22Rv1 (cell line): ENCODE measurements around the gene RPN1.

Experiments used
- H3K27ac ChIP-seq: fragments of 450-650 bp; 2 replicates; pipeline ENCODE4 v1.5.1; 2017
- ZFX ChIP-seq: fragments of 450-650 bp; IDR thresholded peaks from 2 replicates; pipeline ENCODE4 v1.6.1; 2017; ENCODE audit warnings: antibody characterized with exemption, borderline replicate concordance
- TF ChIP-seq, protein P1 (sequence below): fragments of 450-650 bp; IDR thresholded peaks from 2 replicates; pipeline ENCODE4 v1.5.1; 2017; ENCODE audit warnings: mild to moderate bottlenecking

Gene RPN1

DNA sequence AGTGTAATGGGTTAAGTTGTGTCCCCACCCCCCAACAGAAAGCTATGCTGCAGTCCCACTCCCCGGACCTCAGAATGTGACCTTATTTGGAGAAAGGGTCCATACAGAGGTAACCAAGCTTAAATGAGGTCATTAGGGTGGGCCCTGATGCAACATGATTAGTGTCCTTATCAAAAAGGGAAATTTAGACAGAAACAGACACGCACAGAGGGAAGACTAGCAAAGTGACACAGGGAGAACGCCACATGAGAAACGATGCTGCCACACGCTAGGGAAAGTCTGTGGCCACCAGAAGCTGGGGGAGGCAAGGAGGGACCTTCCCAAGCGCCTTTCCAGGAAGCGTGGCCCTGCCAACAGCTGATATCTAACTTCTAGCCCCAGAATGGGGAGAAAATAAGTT, 65.4 kb downstream of the RPN1 start:
- no peak overlapping the region for H3K27ac ChIP-seq
- no peak for TF ChIP-seq ZFX
- TF ChIP-seq, protein P1, sequence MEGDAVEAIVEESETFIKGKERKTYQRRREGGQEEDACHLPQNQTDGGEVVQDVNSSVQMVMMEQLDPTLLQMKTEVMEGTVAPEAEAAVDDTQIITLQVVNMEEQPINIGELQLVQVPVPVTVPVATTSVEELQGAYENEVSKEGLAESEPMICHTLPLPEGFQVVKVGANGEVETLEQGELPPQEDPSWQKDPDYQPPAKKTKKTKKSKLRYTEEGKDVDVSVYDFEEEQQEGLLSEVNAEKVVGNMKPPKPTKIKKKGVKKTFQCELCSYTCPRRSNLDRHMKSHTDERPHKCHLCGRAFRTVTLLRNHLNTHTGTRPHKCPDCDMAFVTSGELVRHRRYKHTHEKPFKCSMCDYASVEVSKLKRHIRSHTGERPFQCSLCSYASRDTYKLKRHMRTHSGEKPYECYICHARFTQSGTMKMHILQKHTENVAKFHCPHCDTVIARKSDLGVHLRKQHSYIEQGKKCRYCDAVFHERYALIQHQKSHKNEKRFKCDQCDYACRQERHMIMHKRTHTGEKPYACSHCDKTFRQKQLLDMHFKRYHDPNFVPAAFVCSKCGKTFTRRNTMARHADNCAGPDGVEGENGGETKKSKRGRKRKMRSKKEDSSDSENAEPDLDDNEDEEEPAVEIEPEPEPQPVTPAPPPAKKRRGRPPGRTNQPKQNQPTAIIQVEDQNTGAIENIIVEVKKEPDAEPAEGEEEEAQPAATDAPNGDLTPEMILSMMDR: no peak

DNA sequence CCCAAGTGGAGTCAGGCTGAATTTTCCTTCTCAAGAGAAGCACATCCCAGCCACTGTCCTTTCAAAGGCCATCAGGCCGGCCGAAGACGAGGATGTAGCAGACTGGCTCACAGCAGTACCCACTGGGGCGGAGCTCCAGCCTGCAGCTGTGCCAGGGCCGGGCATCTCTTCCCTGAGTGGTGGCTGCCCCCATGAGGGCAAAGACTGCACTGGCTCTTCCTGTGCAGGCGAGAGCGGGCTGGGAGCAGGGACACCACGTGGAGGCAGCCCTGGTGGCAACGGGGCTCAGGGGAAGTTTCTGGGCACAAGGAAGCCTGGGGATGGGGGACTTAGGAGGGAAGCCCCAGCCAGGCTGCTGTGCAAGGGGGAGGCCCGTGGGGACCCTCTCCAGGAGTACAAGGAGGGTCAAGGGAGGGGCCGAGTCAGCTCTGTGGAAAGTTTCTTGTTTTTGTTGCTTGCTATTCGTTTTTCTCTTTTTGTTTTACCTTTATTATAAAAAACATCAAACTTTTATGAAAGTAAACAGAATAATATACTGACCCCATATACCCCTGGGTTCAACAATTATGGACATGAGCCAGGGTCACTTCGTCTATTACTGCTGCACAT, 66.1 kb downstream of the RPN1 start:
- no peak overlapping the region for H3K27ac ChIP-seq
- TF ChIP-seq, protein P1: peak; percentile 90
- TF ChIP-seq ZFX: no peak

DNA sequence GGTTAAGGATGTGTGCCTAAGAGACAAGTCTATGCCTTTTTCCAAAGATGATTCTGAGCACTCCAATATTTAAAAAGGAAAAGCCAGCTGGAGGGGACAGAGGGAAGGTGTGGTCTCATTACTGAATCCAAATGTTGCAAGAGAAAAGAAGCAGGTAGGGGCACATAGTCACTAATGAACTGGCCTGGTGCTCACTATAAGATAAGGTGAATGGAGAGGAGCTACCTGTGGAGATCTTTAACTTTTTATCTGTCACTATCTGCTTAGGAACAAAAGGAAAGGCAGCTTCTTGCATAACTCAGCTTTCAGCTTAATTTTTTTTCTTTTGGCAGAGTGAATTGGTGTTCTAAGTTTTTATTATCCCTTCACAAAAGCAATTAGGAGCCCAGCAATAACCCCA, 69.1 kb downstream of the RPN1 start:
- no peak overlapping the region for H3K27ac ChIP-seq
- TF ChIP-seq, protein P1: no peak
- TF ChIP-seq ZFX: no peak

DNA sequence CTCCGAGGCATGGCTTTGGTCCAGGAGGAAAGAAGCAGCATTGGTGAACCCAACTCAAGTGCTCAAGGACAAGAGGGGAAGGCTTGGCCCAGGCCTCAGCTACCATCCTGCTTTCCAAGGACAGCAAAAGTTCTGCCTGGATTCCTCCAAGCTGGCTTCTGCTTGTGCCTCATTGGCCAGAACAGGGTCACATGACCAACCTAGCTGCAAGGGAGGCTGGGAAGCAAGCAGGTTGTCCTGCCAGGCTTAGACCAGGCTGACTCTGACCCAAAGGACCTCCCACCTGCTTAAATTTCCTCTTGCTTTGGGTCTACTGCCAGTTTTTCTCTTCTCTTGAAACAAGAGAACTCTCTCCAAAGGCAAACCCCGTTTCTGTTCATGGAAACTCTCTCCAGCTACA, 70.7 kb downstream of the RPN1 start:
- no peak overlapping the region for H3K27ac ChIP-seq
- TF ChIP-seq ZFX: no peak
- TF ChIP-seq, protein P1: no peak

DNA sequence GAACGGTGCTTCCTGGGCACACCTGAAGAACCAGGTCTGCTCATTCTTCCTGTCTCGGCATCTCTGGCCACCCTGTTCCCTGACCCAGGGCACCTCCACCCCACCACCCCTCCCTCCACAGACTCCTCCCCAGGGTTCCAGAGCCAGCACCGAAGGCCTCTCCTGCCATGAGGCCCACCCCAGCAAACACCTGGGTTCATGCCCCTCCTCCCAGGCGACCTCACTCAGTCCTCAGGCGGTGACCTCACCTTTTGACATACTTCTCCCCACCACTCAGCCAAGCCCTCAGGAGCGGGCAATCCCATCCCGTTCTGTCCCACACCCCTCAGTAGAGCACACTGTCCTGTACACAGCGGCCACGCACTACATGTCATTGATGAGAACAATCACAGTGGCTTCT, 72.3 kb downstream of the RPN1 start:
- TF ChIP-seq, protein P1: no peak
- no peak overlapping the region for H3K27ac ChIP-seq

DNA sequence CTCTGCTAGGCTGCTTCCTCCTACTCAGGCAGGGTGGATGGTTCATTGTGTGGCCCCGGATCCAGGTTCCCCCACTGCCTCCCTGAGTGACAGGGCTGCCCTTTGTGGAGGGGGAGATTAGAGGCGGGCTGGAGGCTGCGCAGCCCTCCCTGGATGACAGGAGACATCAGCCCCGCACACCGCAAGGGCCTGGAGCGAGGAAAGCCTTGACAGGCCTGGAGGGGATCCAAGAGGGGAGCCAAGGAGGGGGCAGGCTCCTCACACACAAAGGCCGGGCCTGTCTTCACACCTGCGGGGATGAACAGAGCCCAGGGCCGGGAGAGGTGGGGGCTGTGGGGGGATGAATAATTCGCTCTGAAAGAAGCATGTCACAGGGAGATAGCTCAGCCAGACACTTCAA, 72.9 kb downstream of the RPN1 start:
- no peak overlapping the region for H3K27ac ChIP-seq
- TF ChIP-seq, protein P1: no peak
- no peak for TF ChIP-seq ZFX

DNA sequence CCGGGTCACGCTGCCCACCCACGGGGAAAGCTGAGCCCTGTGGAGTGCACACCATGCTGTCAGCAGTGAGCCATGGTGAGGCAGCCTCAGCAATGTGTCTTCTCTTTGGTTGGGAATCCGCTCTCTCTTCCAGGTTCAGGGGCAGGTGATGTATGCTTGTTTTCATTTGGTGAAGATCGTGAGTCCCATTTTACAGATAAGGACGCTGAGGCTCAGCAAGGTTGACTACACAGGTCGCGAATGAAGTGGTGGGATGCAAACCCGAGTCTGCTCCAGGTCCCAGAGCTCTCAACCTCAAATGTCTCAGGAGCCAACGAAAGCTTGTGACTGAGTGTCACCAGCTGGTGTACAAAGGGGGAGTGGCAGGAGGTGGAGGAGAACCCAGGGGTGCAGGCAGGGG, 74.3 kb downstream of the RPN1 start:
- no peak overlapping the region for H3K27ac ChIP-seq
- TF ChIP-seq, protein P1: no peak
- TF ChIP-seq ZFX: no peak
